Gastroesophageal sphincter (tissue), 4 donors: ENCODE results near the gene GMPR2. TPM values are rescaled to one million over a fixed set of nuclear protein-coding genes. Genes with fewer than 3 reads are reported as not detected.
A peak's percentile ranks its signal among the peaks of the same experiment; 100 is the strongest.

Experiments used
- ATAC-seq: fragments of 150-250 bp; one replicate; pipeline ENCODE4 v1.9.1; 2016; ENCODE audit warnings: mild to moderate bottlenecking, moderate library complexity
- H3K27ac ChIP-seq, 4 donors: fragments of 200-600 bp; sonication (generic) in 3 of 4; 1 replicate in 3 of 4; 2 replicates in 1 of 4; pipeline ENCODE4 v1.5.1; 2016 to 2019
- H3K27me3 ChIP-seq: fragments of 200-600 bp; sonication (generic); one replicate; pipeline ENCODE4 v1.5.1; 2019
- H3K36me3 ChIP-seq, 2 donors: fragments of 200-600 bp; sonication (generic); one replicate each; pipeline ENCODE4 v1.5.1; 2019; ENCODE audit warnings: control low read depth in 1 of 2
- H3K4me1 ChIP-seq, 3 donors: fragments of 200-600 bp; sonication (generic); 1 replicate in 2 of 3; 2 replicates in 1 of 3; pipeline ENCODE4 v1.5.1; 2016 to 2019; ENCODE audit warnings: control low read depth in 2 of 3
- H3K4me3 ChIP-seq, 2 donors: fragments of 200-600 bp; sonication (generic); one replicate each; pipeline ENCODE4 v1.5.1; 2019; ENCODE audit warnings: mild to moderate bottlenecking in 1 of 2, moderate library complexity in 1 of 2
- H3K9me3 ChIP-seq, 3 donors: fragments of 200-600 bp; sonication (generic); one replicate each; pipeline ENCODE4 v1.5.1; 2017 to 2019; ENCODE audit warnings: control low read depth in 2 of 3
- EP300 ChIP-seq: sonication (generic); formaldehyde crosslinking; IDR thresholded peaks from one replicate; pipeline ENCODE4 v1.6.1; 2017; ENCODE audit warnings: antibody characterized with exemption, mild to moderate bottlenecking
- POLR2A ChIP-seq, 2 donors: fragments of 450-650 bp; IDR thresholded peaks; one replicate each; pipeline ENCODE4 v1.6.1; 2017; ENCODE audit warnings: antibody characterized with exemption in 2 of 2, mild to moderate bottlenecking in 2 of 2, moderate library complexity in 1 of 2
- POLR2AphosphoS5 ChIP-seq: sonication (generic); formaldehyde crosslinking; IDR thresholded peaks from one replicate; pipeline ENCODE4 v1.6.1; 2017; ENCODE audit warnings: antibody characterized with exemption
- WGBS, 2 donors: methylation state at CpG; one replicate each; pipeline ENCODE4 v1.1.5; 2018; ENCODE audit warnings: low coverage in 1 of 2; 5-methylcytosine and 5-hydroxymethylcytosine counted together
- total RNA-seq, 4 donors: library from RNA; depleted of rRNA; stranded (reverse); fragments of >200 nt; gene quantifications; one replicate each; pipeline ENCODE4 v1.1.0, GENCODE V29; 2016
- TF ChIP-seq, protein P1 (sequence below), 4 experiments: fragments of 200-600 bp in 2 of 4; fragments of 450-650 bp in 2 of 4; sonication (generic) in 1 of 4; IDR thresholded peaks; one replicate each; pipeline ENCODE4 v1.5.1; 2017 to 2019; ENCODE audit warnings: antibody characterized with exemption in 4 of 4, mild to moderate bottlenecking in 2 of 4, moderate library complexity in 2 of 4

The GMPR2 gene
- total RNA-seq, 4 donors from 2014 or later: 46.0 to 70.5 (median 59.8) TPM

DNA sequence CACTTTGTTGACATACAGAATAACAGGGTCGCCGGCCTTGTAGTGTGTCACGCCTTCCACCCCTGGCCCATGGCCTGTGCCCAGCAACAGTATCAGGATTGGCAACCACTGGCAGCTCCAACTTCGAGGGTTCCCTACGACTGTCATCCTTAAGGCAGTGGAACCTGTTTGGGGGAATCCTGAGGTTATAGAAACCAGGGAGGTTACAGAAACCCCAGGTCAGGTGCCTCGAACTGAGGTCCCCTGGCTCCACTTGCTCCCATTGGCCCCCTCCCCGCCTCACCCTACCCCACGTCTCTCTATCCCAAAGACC is 37.9 kb upstream of the GMPR2 start:
- no peak for ATAC-seq
- no peaks in the 10 kb centered on the region for H3K27me3 ChIP-seq
- peak overlapping the region; percentile 85 to 99 (median 96) for H3K27ac ChIP-seq
- no peaks in the 10 kb centered on the region for H3K9me3 ChIP-seq
- TF ChIP-seq, protein P1, sequence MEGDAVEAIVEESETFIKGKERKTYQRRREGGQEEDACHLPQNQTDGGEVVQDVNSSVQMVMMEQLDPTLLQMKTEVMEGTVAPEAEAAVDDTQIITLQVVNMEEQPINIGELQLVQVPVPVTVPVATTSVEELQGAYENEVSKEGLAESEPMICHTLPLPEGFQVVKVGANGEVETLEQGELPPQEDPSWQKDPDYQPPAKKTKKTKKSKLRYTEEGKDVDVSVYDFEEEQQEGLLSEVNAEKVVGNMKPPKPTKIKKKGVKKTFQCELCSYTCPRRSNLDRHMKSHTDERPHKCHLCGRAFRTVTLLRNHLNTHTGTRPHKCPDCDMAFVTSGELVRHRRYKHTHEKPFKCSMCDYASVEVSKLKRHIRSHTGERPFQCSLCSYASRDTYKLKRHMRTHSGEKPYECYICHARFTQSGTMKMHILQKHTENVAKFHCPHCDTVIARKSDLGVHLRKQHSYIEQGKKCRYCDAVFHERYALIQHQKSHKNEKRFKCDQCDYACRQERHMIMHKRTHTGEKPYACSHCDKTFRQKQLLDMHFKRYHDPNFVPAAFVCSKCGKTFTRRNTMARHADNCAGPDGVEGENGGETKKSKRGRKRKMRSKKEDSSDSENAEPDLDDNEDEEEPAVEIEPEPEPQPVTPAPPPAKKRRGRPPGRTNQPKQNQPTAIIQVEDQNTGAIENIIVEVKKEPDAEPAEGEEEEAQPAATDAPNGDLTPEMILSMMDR (IDR thresholded peaks at IDR 0.05): no peak
- TF ChIP-seq POLR2AphosphoS5: no peak
- TF ChIP-seq POLR2A (IDR thresholded peaks at IDR 0.05): no peak
- TF ChIP-seq EP300: no peak
- peaks cover 4 to 51% (median 16%) of the 10 kb centered on the region in 3 donors for H3K4me1 ChIP-seq
- 41 to 80% methylated on average over 1 to 3 of the region's 8 CpGs for WGBS, 2 donors
- peak overlapping the region; percentile 82 to 83 for H3K4me3 ChIP-seq
- H3K36me3 ChIP-seq: peaks cover 0 to 50% of the 10 kb centered on the region in 2 donors

DNA sequence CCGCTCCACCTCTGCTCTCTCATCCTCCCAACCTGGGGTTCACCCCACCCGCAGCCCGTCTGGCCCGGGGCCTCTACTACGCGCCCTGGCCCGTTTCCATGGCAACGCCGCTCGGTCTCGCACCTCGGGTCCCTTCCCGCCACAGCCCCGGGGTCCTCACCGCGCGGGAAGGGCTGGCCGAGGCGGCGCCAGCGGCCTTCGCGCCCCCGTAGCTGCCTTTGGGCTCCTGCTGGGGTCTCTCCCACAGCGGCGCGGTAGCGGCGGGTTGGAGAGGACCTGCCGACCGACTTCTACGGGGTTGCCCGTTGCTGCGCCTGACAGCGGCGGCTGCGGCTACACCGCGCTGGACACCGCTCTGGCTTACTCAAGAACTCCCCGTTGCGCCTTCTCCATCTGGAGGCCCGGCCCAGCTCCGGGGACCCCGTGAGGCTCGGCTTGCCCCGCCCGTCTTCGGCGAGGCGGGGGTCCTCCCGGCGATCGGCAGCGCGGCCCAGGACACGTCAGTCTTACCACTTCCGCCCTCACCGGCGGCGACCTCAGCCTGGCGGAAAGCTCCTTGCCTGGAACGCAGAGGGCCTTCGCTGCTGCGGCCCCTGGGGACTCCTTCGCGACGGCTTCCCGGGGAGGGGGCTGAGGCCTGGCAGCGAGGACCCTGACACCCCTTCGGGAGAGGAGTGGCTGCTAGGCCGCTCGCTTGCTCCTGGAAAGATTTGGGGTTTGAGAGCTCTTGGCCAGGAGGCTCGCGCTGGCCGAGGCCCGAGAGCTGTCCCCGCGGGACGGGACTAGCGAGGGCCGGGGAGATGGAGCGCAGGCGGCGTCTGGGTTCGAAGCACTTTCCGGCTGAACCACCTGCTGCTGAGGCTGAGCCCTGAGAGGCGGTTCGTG is 37.3 kb upstream of the GMPR2 start, which contains the start of gene TM9SF1:
TSS of gene TM9SF1 (minus strand) at position 256 of the 885 bp plus-strand sequence. CDS start 422 bp downstream, outside the sequence.
- Histone ChIP-seq H3K4me1 (peaks cover 4 to 51% (median 16%) of the 10 kb centered on the region in 3 donors), H3K27ac (peak within 1 kb of the TSS; percentile 85 to 99 (median 96)), H3K9me3 (no peaks in the 10 kb centered on the region), H3K27me3 (no peaks in the 10 kb centered on the region), H3K4me3 (peak within 1 kb of the TSS; percentile 82 to 83), H3K36me3 (peaks cover 0 to 50% of the 10 kb centered on the region in 2 donors)
- TF ChIP-seq POLR2A (IDR thresholded peaks at IDR 0.05) (peak; percentile 37 to 62), EP300 (no peak), POLR2AphosphoS5 (peak; percentile 90)
- TF ChIP-seq, protein P1 (IDR thresholded peaks at IDR 0.05): no peak
- ATAC-seq: peak; percentile 96
- 0% methylated on average over 4 of the region's 89 CpGs; no CpG with 5 or more reads in 1 of the 2 donors for WGBS, 2 donors

DNA sequence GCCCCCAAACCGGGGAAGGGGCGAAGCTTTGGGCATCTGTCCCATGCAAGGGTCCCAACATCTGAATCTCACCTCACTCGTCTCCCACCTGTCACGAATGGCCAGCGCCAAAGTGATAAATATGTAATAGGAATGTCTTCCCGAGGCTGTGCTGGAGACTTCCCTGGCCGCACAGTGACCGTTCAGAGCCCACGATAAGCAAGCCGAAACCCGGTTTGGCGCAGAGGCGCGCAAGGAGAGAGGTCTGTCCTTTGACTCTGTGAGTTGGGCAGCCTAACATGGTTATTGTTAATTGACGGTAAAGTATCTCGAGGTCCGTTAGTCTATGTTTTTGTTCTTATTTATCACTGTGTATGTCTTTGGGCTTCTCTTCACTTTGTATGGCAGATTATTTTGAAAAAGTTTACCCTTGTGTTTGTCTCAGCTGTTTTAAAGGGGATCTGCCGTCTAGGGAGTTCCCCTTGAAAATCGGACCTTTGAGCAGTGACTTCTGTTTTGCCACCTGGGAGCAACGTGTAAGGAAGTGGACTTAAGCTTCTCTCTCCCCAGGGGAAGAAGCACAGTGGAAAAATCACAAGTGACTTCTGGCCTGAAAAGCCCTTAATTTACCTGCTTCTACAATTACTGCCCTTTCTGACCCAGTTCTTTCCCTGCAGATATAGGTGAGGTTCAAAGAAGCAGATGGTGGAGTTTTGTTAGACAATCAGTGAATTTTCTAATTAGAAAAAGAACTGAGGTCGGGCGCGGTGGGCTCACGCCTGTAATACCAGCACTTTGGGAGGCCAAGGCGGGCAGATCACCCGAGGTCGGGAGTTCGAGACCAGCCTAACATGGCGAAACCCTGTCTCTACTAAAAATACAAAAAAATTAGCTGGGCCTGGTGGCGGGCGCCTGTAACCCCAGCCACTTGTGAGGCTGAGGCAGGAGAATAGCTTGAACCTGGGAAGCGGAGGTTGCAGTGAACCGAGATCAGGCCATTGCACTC is 36.4 kb upstream of the GMPR2 start:
- whole genome bisulfite sequencing, 2 donors: 16 to 36% methylated on average over 10 to 16 of the region's 33 CpGs
- ATAC-seq: peak; percentile 9
- Histone ChIP-seq H3K4me3 (peak overlapping the region; percentile 82 to 83), H3K27ac (peak overlapping the region; percentile 85 to 99 (median 96)), H3K4me1 (peaks cover 4 to 51% (median 16%) of the 10 kb centered on the region in 3 donors), H3K27me3 (no peaks in the 10 kb centered on the region), H3K9me3 (no peaks in the 10 kb centered on the region), H3K36me3 (peaks cover 0 to 50% of the 10 kb centered on the region in 2 donors)
- TF ChIP-seq EP300 (no peak), POLR2A (IDR thresholded peaks at IDR 0.05) (no peak), POLR2AphosphoS5 (no peak)
- TF ChIP-seq, protein P1 (IDR thresholded peaks at IDR 0.05): no peak

DNA sequence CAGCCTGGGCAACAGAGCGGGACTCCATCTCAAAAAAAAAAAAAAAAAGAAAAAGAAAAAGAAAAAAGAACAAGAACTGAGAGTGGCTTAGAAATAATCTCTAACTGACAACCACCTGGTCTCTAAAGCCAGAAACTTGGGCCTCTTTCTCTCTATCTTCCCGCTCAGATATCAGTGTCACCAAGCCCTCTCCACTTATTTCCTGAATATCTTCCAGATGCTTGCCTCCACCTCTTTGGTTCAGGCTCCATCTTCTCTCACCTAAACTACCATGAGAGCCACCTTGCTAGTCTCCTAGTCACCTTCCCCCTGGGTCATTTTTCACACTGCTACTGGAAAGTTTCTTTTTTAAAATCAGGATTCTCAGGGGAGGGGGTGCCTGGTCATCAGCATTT is 35.7 kb upstream of the GMPR2 start:
- WGBS, 2 donors: 83 to 95% methylated on average over 1 to 2 of the region's 2 CpGs
- TF ChIP-seq EP300 (no peak), POLR2AphosphoS5 (no peak), POLR2A (IDR thresholded peaks at IDR 0.05) (no peak)
- TF ChIP-seq, protein P1 (IDR thresholded peaks at IDR 0.05): no peak
- Histone ChIP-seq H3K36me3 (peaks cover 0 to 50% of the 10 kb centered on the region in 2 donors), H3K27ac (no peak overlapping the region), H3K9me3 (no peaks in the 10 kb centered on the region), H3K27me3 (no peaks in the 10 kb centered on the region), H3K4me1 (peaks cover 4 to 49% (median 16%) of the 10 kb centered on the region in 3 donors), H3K4me3 (no peak overlapping the region)
- ATAC-seq: no peak
